Measurements from ENCODE around the gene SLC2A5.

Gene SLC2A5

DNA sequence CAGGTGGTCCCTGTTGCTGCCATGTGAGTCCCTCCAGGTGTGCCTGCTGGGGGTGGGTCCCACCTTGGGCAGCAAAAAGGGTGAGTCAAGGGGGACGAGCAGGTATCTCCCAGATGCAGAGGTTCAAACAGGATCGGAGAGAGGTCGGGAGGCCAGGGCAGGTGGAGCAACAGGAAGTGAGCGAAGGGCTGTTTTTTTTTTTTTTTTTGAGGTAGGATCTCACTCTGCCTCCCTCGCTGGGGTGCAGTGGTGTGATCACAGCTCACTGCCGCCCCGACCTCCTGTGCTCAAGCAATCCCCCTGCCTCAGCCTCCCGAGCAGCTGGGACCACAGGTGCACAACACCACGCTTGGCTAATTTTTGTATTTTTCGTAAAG lies 82.6 kb downstream of the SLC2A5 start:
- H3K27ac ChIP-seq = peak overlapping the region; percentile 19; the same call in 1 of the 2 replicates
- no peak for TF ChIP-seq Cebpa-rat (IDR thresholded peaks at IDR 0.05)
- H3K4me3 ChIP-seq = no peak overlapping the region
- no peak overlapping the region for H3K9ac ChIP-seq
- H4K20me1 ChIP-seq = no peaks in the 10 kb centered on the region
- peak overlapping the region; percentile 70 for H3K4me2 ChIP-seq
- no peaks in the 10 kb centered on the region for H3K36me3 ChIP-seq
- H3K4me1 ChIP-seq = peaks cover 52% of the 10 kb centered on the region
- no peaks in the 10 kb centered on the region for H3K27me3 ChIP-seq
- no peaks in the 10 kb centered on the region for H3K9me3 ChIP-seq

GRCh38 chr1:8985915-8986813 lies 83.3 kb downstream of the SLC2A5 start:
- no peak overlapping the region for H3K9ac ChIP-seq
- no peaks in the 10 kb centered on the region for H3K27me3 ChIP-seq
- TF ChIP-seq Cebpa-rat (IDR thresholded peaks at IDR 0.05) = no peak
- H4K20me1 ChIP-seq = no peaks in the 10 kb centered on the region
- peak overlapping the region; percentile 70 for H3K4me2 ChIP-seq
- no peak overlapping the region for H3K4me3 ChIP-seq
- H3K4me1 ChIP-seq = peaks cover 52% of the 10 kb centered on the region
- no peaks in the 10 kb centered on the region for H3K9me3 ChIP-seq
- no peaks in the 10 kb centered on the region for H3K36me3 ChIP-seq
- H3K27ac ChIP-seq = peak overlapping the region; percentile 19; the same call in 1 of the 2 replicates
